ENCODE results near the gene AHSG.

Gene AHSG

DNA sequence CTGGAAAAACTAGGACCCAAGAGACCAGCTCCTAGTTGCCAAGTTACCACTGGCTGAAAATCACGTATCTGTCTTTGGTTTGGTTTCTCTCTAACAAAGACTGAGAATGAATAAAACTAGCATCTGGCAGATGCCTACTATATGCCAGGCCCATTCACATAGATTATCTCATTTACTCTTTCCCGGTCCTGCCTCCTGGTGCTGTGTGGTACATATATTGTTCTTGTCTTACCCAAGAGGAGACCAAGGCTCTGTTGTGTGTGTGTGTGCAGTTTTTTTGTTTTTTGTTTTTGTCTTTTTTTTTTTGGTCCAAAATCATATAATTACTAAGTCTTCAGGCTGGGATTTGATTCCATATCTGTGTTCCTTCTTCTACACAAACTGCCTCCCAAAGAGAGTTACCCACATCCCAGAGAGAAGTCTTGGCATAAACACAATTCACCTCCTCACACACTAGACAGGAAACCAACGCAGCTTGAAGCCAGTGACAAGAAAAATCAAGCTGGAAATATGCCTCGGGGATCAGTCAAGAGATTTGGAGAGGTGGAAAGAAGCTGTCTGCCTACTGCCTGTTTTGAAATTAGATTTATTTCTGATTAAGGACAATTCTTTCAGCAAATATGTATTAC lies 891 bp downstream of the AHSG start:
- in situ Hi-C loops (cut with HindIII; ENCODE audit: low pct_ligation_motif_present, low pct_unique_long_range_greater_than_20kb, low sequenced_read_pairs): no loop called here
- DNase-seq: no peak

DNA sequence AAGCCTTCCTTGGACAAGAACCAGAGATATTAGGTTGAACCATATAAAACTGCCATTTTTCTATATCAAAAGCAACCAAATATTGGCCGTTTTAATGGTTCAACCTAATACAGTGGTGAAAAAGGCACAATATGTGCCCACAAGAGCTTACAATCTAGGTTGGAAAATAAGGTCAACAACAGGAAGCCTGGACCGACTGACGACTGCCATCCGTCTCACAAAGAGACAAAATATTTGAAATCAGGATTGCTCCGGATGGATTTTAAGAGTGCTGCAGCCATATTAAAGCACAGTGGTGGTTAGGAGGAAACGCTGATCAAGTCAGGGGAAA lies 1.4 kb downstream of the AHSG start:
- in situ Hi-C loops (cut with HindIII; ENCODE audit: low pct_ligation_motif_present, low pct_unique_long_range_greater_than_20kb, low sequenced_read_pairs): no loop called here

DNA sequence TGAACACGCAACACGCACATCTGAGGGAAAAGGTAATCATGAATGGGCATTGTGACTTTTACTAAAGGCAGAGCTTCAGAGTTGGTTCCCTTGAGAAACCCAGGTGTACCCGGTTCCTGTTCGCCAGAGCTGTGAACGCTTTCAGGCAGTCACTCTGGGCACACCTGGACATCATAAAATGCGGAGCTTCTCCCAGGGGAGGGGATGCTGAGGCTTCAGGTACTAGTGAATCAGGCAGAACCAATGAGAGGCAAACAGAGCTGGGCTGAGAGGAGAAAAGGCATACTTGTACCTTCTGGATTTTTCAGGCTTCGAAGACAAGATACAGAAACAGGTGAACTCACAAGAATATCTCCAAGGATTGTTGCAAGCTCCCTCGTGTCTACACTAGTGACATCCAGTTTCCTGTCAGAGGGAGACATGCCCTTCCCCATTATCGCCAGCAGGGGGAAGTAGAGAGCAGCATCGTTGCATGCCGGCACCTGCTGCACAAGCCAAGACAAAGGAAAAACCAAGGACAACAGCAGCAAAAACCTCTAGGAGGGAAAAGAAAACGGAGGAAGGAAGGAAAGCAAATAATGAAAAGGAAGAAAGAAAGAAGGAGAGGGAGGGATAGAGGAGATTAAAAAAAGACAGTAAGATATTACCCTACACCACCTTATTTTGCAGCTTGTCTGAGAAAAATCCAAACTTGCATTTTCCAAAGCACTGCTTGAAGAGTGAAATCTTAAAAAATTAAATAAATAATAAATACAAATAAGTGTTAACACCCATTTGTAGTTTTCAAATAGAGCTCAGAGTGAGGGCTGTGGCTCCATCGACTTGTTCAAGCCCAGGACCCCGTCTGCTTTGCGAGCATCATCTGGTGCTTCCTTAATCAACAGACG lies 2.0 kb downstream of the AHSG start:
- in situ Hi-C loops (cut with HindIII; ENCODE audit: low pct_ligation_motif_present, low pct_unique_long_range_greater_than_20kb, low sequenced_read_pairs): no loop called here
- DNase-seq: peak; percentile 65

More for the DNA sequence above, 1.4 kb downstream of the AHSG start:
- no peak for DNase-seq

DNA sequence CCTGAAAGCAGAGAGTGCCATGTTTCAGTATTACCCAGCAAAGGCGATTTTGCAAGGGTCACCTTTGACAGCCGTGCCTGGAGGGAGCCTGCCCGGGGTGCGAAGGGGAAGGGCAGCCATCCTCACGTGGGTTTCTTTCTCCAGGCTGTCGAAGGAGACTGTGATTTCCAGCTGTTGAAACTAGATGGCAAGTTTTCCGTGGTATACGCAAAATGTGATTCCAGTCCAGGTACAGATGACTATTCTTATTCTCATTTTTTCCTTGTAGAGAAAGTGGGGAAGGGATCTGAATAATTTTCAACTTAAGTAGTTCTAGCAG lies 3.4 kb downstream of the AHSG start:
- no peak for DNase-seq
- in situ Hi-C loops (cut with HindIII; ENCODE audit: low pct_ligation_motif_present, low pct_unique_long_range_greater_than_20kb, low sequenced_read_pairs): no loop called here

DNA sequence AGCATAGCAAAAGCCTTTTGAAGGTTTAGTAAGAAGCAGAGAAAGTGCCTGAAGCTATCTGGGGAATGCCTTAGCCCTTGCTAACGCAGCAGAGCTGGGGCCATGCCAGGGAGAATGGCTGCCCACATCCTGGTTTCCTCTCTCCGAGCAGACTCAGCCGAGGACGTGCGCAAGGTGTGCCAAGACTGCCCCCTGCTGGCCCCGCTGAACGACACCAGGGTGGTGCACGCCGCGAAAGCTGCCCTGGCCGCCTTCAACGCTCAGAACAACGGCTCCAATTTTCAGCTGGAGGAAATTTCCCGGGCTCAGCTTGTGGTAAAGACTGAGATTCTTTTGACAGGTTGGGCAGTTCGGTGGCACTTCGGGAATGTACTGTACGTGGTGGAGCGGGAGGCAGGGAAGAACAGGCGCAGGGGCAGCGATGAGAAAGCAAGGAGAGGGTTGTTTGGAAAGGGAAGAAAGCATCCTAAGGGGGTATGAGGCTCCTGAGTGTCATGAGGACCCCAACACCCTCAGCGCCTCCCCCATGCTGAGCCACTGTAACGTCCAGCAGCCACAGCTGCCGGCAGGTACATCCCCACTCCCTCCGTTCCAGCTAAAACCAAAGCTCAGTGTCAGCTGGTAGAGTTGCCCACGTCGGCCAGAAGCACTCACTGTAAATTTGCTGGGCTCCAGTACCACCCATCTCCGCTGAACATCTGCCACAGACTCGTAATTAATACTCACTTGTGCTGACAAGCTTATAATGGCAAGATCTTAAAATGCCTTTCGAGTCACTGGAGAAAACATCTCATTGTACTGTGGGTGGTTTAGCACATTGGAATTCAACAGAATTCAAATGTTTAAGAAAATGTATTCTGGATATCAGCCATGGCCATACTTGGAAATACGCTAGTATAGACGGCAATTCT lies 4.4 kb downstream of the AHSG start:
- in situ Hi-C loops (cut with HindIII; ENCODE audit: low pct_ligation_motif_present, low pct_unique_long_range_greater_than_20kb, low sequenced_read_pairs): no loop called here
- peak; percentile 89 for DNase-seq

DNA sequence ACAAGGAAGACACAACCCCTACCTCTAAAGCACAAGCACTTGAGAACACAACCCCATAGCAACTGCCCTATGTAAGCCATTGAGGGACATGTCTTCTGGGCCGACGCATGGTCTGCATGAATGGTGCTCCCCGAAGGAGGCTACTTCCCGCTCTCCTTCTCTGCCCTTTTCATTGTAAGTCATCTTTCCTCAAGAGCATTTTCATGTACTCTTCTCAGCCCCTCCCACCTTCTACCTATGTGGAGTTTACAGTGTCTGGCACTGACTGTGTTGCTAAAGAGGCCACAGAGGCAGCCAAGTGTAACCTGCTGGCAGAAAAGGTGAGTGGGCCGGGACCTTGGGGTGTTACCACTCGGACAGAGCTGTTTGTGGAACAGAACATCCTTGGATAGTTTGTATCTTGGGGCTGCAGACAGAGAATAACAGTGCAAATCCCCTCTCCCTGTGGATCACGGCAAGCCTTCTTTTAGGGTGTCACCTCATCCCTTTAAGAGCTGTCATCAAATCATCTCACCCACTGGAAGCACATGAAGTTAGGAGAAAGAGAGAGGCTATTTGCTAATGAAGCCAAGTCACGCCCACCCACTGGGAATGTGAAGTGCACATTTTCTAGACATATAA lies 5.6 kb downstream of the AHSG start:
- DNase-seq: no peak
- in situ Hi-C loops (cut with HindIII; ENCODE audit: low pct_ligation_motif_present, low pct_unique_long_range_greater_than_20kb, low sequenced_read_pairs): no loop called here

DNA sequence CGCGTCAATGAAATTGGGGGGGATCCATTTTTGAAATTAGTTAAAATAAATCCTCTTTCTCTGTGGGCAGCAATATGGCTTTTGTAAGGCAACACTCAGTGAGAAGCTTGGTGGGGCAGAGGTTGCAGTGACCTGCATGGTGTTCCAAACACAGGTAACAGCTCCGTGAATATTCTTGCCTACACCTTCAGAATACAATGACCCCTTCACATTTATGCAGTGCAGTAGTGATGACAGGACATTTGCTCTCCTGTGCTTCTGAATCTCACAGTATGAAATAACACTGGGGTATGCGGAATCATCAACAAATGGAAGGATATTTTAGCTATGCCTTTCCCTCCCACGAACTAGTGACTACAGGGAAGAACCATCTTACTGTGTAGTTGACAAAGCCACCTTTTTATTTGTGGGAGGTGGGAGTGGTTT lies 6.9 kb downstream of the AHSG start:
- DNase-seq: no peak

DNA sequence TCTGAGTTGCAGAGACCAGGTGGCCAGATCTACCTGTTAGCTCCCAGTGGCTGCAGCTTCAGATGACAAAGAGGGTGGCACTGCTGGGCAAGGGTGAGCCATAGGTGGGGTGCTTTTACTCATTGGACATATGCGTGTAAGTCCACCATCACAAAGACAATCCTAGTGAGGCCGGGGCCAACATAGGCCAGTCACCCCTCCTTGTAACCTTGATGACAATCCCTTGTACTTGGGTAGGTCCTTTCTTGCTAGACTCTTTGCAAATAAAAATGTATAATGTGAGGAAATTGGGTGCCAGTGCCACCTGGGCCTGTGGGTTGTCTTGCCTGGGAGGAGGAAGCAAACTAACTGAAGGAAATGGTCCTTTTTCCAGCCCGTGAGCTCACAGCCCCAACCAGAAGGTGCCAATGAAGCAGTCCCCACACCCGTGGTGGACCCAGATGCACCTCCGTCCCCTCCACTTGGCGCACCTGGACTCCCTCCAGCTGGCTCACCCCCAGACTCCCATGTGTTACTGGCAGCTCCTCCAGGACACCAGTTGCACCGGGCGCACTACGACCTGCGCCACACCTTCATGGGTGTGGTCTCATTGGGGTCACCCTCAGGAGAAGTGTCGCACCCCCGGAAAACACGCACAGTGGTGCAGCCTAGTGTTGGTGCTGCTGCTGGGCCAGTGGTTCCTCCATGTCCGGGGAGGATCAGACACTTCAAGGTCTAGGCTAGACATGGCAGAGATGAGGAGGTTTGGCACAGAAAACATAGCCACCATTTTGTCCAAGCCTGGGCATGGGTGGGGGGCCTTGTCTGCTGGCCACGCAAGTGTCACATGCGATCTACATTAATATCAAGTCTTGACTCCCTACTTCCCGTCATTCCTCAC lies 7.6 kb downstream of the AHSG start:
- DNase-seq: no peak
- in situ Hi-C loops (cut with HindIII; ENCODE audit: low pct_ligation_motif_present, low pct_unique_long_range_greater_than_20kb, low sequenced_read_pairs): no loop called here

More for the DNA sequence above, 6.9 kb downstream of the AHSG start:
- in situ Hi-C loops (cut with HindIII; ENCODE audit: low pct_ligation_motif_present, low pct_unique_long_range_greater_than_20kb, low sequenced_read_pairs): no loop called here

DNA sequence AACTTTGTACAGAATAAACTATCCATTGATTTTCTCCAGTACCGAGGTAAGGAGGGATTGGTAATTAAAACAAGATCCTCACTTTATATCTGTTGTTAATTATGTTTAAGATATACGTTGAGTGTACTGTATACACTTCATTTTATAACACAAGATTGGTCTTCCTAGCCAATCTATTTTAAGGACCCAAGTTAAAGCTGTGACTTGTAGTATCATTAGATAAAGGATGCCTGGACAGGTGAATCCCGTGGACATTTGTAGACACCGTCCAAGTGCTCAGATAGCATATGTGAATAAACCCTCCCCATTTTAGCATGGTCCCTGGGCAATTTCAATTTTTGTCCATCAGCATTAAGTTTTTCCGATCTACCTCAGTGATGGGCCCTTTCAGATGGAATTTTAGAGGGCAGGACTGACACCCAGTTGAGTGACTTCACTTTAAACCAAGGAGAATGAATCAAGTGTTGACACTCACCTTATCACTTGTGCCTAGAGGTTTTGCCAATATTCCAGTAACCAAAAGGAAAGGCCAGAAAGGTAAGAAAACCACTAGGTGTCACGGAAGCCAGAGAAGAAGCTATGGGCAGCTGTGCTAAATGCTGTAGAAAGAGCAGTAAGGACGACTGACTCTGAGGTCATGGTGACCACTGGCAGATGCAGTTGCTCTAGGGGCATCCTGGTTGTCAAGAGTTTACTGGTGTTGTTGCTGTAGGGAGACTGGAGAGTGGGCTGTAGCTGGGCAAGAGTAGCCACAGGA lies 9.2 kb downstream of the AHSG start:
- no peak for DNase-seq
- in situ Hi-C loops (cut with HindIII; ENCODE audit: low pct_ligation_motif_present, low pct_unique_long_range_greater_than_20kb, low sequenced_read_pairs): no loop called here

DNA sequence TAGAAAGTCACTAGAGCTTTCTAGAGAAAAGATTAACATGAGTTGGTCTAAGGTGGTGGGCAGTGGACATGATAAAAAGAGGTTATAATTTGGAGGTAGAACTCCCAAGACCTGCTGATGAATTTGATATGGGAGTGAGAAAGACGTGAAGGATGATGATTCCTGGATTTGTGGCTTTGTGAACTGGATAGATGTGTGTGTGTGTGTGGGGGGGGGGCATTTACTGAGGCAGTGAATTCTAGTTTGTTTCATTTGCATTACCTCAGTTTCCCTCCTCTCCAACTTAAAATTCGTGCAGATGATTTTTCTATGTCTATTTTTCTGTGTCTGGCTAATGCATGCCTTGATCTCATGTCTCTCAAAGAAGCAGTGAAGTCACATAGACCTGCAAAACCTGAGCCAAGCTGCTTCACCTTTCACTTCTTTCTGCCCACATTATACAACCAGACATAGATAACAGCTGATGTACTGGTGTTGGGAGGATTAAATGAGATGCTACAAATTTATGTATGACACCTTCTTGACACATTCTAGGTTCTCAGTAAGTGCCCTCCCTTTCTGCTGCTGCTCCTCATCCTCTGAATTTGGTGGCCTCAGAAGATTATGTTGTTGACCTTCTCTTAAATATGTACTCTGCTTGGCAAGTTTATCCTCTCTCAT lies 9.9 kb downstream of the AHSG start:
- no peak for DNase-seq
- in situ Hi-C loops (cut with HindIII; ENCODE audit: low pct_ligation_motif_present, low pct_unique_long_range_greater_than_20kb, low sequenced_read_pairs): no loop called here

DNA sequence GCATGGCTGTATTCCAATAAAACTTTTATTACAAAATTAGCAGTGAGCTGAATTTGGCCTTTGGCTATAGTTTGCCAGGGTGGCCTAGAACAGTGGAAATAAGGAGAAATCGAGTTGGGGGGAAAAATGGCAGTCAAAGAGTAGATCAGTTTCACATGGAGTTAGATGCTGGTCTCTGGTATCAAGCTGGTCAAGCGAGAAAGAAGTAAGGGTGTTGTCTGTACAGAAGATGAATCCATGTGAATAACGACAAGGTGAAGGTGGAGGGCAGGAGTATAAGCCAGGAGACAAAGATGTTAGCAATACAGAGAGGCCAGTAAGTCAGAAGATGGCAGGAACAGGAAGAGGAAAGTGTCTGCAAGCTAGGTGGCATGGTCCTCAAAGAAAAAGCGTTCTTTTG lies 11.7 kb downstream of the AHSG start:
- in situ Hi-C loops (cut with HindIII; ENCODE audit: low pct_ligation_motif_present, low pct_unique_long_range_greater_than_20kb, low sequenced_read_pairs): no loop called here

DNA sequence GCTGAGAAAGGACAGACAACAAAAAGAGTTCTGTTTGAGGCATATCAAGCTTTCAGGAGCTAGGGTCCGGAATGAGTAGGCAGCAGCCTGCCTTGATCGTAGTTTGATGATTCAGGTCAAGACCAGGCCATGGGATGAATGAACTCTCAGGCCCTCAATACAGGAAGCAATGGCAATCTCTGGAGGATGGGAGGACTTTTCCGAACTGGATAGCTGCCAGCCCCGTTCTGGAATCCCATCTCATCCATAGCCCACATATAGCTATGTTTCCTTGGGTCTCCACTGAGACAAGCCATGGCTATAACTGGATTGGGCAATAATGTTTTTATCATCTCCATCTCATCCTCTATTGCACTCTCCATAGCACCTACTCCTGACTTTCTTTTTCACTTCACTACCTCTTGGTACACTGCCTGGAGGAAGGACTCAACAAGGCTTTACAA lies 12.8 kb downstream of the AHSG start:
- no peak for DNase-seq
- in situ Hi-C loops (cut with HindIII; ENCODE audit: low pct_ligation_motif_present, low pct_unique_long_range_greater_than_20kb, low sequenced_read_pairs): no loop called here

More for the DNA sequence above, 11.7 kb downstream of the AHSG start:
- no peak for DNase-seq

DNA sequence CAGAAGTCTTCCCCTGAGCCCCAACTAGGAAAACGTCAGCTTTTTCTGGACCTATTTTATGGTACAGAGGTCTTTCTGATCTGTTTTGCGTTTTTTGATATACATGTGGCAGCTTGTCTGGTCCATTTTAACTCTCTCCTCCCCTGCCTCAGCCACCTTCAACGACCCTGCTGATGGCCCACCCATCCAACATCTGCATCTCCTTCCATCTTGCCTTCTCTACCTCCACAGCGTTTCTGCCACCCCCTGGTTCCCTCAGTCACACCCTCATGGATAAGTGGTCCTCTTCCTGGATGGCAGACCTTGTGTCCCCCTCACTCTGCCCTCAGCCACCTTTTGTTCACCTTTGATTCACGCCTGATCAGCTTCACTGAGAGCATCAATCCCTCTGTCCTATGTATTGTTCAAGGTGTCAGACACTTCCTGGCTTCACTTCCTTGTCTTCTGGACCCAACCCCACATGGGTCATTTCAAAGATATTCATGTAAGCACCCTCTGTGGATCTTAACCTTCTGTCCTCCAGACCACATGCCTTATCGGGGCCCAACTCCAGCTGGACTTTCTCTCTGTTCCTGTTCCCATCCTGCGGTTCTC lies 13.5 kb downstream of the AHSG start:
- DNase-seq: no peak
- in situ Hi-C loops (cut with HindIII; ENCODE audit: low pct_ligation_motif_present, low pct_unique_long_range_greater_than_20kb, low sequenced_read_pairs): no loop called here

DNA sequence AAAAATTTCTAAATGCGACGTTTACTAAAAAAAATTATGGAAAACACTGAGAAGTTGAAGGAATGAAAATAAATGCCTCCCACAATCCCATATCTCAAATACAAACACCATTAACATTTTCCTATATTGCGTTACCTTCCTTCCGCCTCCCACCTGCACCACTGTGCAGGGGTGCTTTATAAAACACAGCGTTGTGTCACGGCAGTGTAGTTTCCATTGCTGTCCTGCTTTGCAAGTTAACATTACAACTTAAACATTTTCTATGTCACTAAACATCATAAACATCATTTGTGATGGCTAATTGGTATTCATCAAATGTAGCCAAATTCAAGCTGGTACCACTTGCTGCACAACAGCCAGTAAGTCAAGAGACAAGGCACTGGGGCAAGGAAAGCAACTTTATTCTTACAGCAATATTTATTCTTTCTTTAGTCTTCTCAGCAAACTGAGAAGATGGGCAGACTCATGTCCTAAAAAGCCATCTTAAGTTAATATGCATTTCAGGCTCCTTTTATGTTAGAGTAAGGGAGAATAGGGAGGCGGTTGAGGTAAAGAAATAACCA lies 15.1 kb downstream of the AHSG start:
- in situ Hi-C loops (cut with HindIII; ENCODE audit: low pct_ligation_motif_present, low pct_unique_long_range_greater_than_20kb, low sequenced_read_pairs): no loop called here
- DNase-seq: no peak

DNA sequence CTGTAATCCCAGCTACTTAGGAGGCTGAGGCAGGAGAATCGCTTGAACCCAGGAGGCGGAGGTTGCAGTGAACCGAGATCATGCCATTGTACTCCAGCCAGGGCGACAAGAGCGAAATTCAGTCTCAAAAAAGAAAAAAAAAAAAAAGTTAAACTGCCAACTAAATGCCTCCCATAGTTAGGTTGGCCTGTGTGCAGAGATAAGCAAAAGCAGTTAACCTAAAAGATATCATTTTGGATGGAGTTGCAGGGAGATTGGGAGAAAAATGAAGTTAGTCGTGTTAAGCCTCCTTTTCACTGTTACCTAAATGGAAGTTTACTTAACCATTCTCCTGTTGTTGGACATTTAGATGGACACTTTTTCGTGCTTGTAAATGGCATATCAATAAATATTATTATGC lies 15.9 kb downstream of the AHSG start:
- no peak for DNase-seq
- in situ Hi-C loops (cut with HindIII; ENCODE audit: low pct_ligation_motif_present, low pct_unique_long_range_greater_than_20kb, low sequenced_read_pairs): no loop called here

DNA sequence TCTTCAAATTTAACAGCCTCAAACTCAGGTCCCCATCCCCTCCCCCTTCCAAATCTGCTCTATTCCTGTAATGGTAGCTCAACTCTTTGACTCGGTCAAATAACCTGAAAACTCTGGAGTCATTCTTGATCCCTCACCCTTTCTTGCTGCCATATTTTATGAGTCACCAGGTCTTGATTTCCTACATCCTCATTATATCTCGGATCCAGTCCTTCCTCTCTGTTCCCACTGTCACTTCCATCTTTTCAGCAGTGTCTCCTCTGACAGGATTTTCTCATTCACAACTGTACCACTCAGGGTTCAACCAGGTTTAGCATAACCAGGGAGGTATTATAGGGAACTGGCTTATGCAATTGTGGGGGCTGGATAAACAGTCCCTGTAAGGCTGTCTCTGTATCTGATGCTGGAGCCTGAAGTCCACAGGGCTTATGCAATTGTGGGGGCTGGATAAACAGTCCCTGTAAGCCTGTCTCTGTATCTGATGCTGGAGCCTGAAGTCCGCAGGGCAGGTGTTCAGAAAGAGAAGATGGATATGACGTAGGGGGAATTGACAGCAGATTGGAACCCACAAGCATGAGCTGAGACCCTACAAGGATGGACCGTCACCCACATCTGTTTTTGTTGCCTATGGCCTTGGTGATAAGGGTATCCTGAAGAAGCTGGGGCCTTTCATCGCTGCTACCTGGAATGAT lies 18.2 kb downstream of the AHSG start:
- in situ Hi-C loops (cut with HindIII; ENCODE audit: low pct_ligation_motif_present, low pct_unique_long_range_greater_than_20kb, low sequenced_read_pairs): no loop called here
- DNase-seq: no peak
